ENCODE data around the gene NDUFA7. TPM values are rescaled to one million over a fixed set of nuclear protein-coding genes. Genes with fewer than 3 reads are reported as not detected.

NDUFA7 gene
- total and polyA plus RNA-seq, 7 experiments from 2014 or later: 16.8 to 121 (median 31.2) TPM

GRCh38 chr19:8262431-8262830, 58.7 kb downstream of the NDUFA7 start:
- H3K4me1 ChIP-seq (ENCODE audit: control insufficient read depth in 2 of 2, insufficient read depth in 2 of 2, low read length in 2 of 2): no peaks in the 10 kb centered on the region
- peaks cover 0 to 19% (median 0%) of the 10 kb centered on the region in 3 experiments for H3K36me3 ChIP-seq (ENCODE audit: control insufficient read depth in 2 of 3, insufficient read depth in 3 of 3, low read length in 3 of 3)
- Mint-ChIP-seq H3K4me3 (no peak overlapping the region), H3K9me3 (no peaks in the 10 kb centered on the region), H3K27me3 (no peaks in the 10 kb centered on the region), H3K4me1 (peaks cover 0 to 18% (median 4%) of the 10 kb centered on the region in 7 donors), H3K27ac (no peak overlapping the region), H3K36me3 (peaks cover 0 to 11% (median 3%) of the 10 kb centered on the region in 5 donors)
- ChIA-PET POLR2A (no interaction called here), CTCF (interaction anchor here (0.8 to 1.5 kb wide), 2 partner anchors 9 to 91 kb away, joined by 3 to 8 read pairs; no protein-coding TSS in a partner anchor)
- no peaks in the 10 kb centered on the region for H3K9me3 ChIP-seq (ENCODE audit: control insufficient read depth in 2 of 3, low read length in 3 of 3)
- intact Hi-C loops (cut with micrococcal nuclease): no loop called here
- no peak overlapping the region for H3K27ac ChIP-seq (ENCODE audit: low read depth, low read length)
- DNase-seq (no peak), ATAC-seq (no peak)
- H3K27me3 ChIP-seq (ENCODE audit: control insufficient read depth in 2 of 2, insufficient read depth in 2 of 2, low read length in 2 of 2): no peaks in the 10 kb centered on the region
- H3K4me3 ChIP-seq (ENCODE audit: low read length): no peak overlapping the region

DNA sequence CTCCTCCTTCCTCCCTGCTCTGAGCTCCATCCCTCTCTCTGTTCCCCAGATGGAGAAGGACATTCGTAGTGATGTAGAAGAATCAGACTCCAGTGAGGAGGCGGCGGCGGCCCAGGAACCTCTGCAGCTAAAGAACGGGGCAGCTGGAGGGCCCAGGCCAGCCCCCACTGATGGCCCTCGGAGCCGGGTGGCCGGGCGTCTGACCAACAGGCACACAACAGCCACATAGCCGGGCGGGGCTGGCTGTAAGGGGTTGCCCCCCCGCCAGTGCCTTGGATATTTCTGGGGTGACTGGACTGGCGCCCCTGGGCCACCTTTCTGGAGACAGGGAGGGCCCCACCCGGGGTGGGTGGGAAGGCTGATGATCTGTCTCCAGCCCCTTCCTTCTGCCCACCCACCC, 59.3 kb downstream of the NDUFA7 start:
- CTCF ChIA-PET: interaction anchor here (0.6 kb wide), 1 partner anchor 255 kb away, joined by 3 read pairs; no protein-coding TSS in a partner anchor
- Mint-ChIP-seq H3K4me1 (peaks cover 0 to 23% (median 5%) of the 10 kb centered on the region in 7 donors), H3K4me3 (no peak overlapping the region), H3K9me3 (no peaks in the 10 kb centered on the region), H3K27ac (no peak overlapping the region), H3K36me3 (peaks cover 0 to 17% (median 3%) of the 10 kb centered on the region in 5 donors), H3K27me3 (no peaks in the 10 kb centered on the region)
- H3K36me3 ChIP-seq (ENCODE audit: control insufficient read depth in 2 of 3, insufficient read depth in 3 of 3, low read length in 3 of 3): peaks cover 0 to 25% (median 0%) of the 10 kb centered on the region in 3 experiments
- H3K27me3 ChIP-seq (ENCODE audit: control insufficient read depth in 2 of 2, insufficient read depth in 2 of 2, low read length in 2 of 2): no peaks in the 10 kb centered on the region
- no peaks in the 10 kb centered on the region for H3K9me3 ChIP-seq (ENCODE audit: control insufficient read depth in 2 of 3, low read length in 3 of 3)
- POLR2A ChIA-PET: no interaction called here
- ATAC-seq (no peak), DNase-seq (no peak)
- H3K4me3 ChIP-seq (ENCODE audit: low read length): no peak overlapping the region
- no peaks in the 10 kb centered on the region for H3K4me1 ChIP-seq (ENCODE audit: control insufficient read depth in 2 of 2, insufficient read depth in 2 of 2, low read length in 2 of 2)
- H3K27ac ChIP-seq (ENCODE audit: low read depth, low read length): no peak overlapping the region
- intact Hi-C loops (cut with micrococcal nuclease): no loop called here

- no peaks in the 10 kb centered on the region for H3K27me3 ChIP-seq (ENCODE audit: control insufficient read depth in 2 of 2, insufficient read depth in 2 of 2, low read length in 2 of 2)
- DNase-seq (no peak), ATAC-seq (no peak)
- intact Hi-C loops (cut with micrococcal nuclease): no loop called here
- peaks cover 0 to 30% (median 0%) of the 10 kb centered on the region in 3 experiments for H3K36me3 ChIP-seq (ENCODE audit: control insufficient read depth in 2 of 3, insufficient read depth in 3 of 3, low read length in 3 of 3)
- ChIA-PET CTCF (no interaction called here), POLR2A (no interaction called here)
- Mint-ChIP-seq H3K36me3 (peaks cover 0 to 18% (median 3%) of the 10 kb centered on the region in 5 donors), H3K27ac (no peak overlapping the region), H3K4me3 (no peak overlapping the region), H3K9me3 (no peaks in the 10 kb centered on the region), H3K27me3 (no peaks in the 10 kb centered on the region), H3K4me1 (peaks cover 0 to 25% (median 5%) of the 10 kb centered on the region in 7 donors)
- H3K9me3 ChIP-seq (ENCODE audit: control insufficient read depth in 2 of 3, low read length in 3 of 3): no peaks in the 10 kb centered on the region
- no peaks in the 10 kb centered on the region for H3K4me1 ChIP-seq (ENCODE audit: control insufficient read depth in 2 of 2, insufficient read depth in 2 of 2, low read length in 2 of 2)
- no peak overlapping the region for H3K4me3 ChIP-seq (ENCODE audit: low read length)
- H3K27ac ChIP-seq (ENCODE audit: low read depth, low read length): no peak overlapping the region
Observed at GRCh38 chr19:8261347-8261746, 59.8 kb downstream of the NDUFA7 start.

Other genes starting within 250 kb of the NDUFA7 start
- gene FBN3, start 171.8 kb downstream of the NDUFA7 start, total RNA-seq: not detected
- not detected for gene FBN3, start 171.8 kb downstream of the NDUFA7 start, polyA plus RNA-seq
- 10 to 100 TPM; 17.2 to 32.4 (median 27.4) TPM for gene CERS4, start 112.0 kb downstream of the NDUFA7 start, total RNA-seq
- 10 to 100 TPM; 11.2 to 12.3 TPM for gene CERS4, start 112.0 kb downstream of the NDUFA7 start, polyA plus RNA-seq
- 10 to 100 TPM; 20.5 to 52.0 (median 27.2) TPM for gene CD320, start 13.0 kb downstream of the NDUFA7 start, total RNA-seq
- gene CD320, start 13.0 kb downstream of the NDUFA7 start, polyA plus RNA-seq: 10 to 100 TPM; 42.2 to 44.0 TPM
- gene RPS28, start 121 bp upstream of the NDUFA7 start, total RNA-seq: 1,000 to 10,000 TPM; 2,319 to 4,111 (median 3,327) TPM
- 1,000 to 10,000 TPM; 3,564 to 3,677 TPM for gene RPS28, start 121 bp upstream of the NDUFA7 start, polyA plus RNA-seq
- gene KANK3, start 21.9 kb upstream of the NDUFA7 start, total RNA-seq: 1 to 10 TPM; 1.3 to 4.4 (median 1.8) TPM
- under 1 TPM; 0.52 to 0.72 TPM for gene KANK3, start 21.9 kb upstream of the NDUFA7 start, polyA plus RNA-seq
- gene ANGPTL4, start 42.8 kb upstream of the NDUFA7 start, total RNA-seq: 1 to 10 TPM in 1 of 5 experiments, not detected in 4; 1.1 TPM
- not detected for gene ANGPTL4, start 42.8 kb upstream of the NDUFA7 start, polyA plus RNA-seq
- 100 to 1,000 TPM in 3 of 5 experiments, 10 to 100 TPM in 2; 77.4 to 113 (median 103) TPM for gene RAB11B, start 69.0 kb upstream of the NDUFA7 start, total RNA-seq
- gene RAB11B, start 69.0 kb upstream of the NDUFA7 start, polyA plus RNA-seq: 10 to 100 TPM; 53.1 to 63.8 TPM
- gene MARCHF2, start 91.9 kb upstream of the NDUFA7 start, total RNA-seq: 10 to 100 TPM; 18.0 to 42.1 (median 23.4) TPM
- 10 to 100 TPM; 23.2 to 41.4 TPM for gene MARCHF2, start 91.9 kb upstream of the NDUFA7 start, polyA plus RNA-seq
- 100 to 1,000 TPM; 175 to 280 (median 272) TPM for gene HNRNPM, start 123.6 kb upstream of the NDUFA7 start, total RNA-seq
- gene HNRNPM, start 123.6 kb upstream of the NDUFA7 start, polyA plus RNA-seq: 100 to 1,000 TPM; 210 to 378 TPM
- 10 to 100 TPM in 2 of 5 experiments, 1 to 10 TPM in 3; 1.1 to 82.8 (median 3.9) TPM for gene PRAM1, start 181.3 kb upstream of the NDUFA7 start, total RNA-seq
- gene PRAM1, start 181.3 kb upstream of the NDUFA7 start, polyA plus RNA-seq: under 1 TPM; 0.12 to 0.34 TPM
- gene ZNF414, start 192.8 kb upstream of the NDUFA7 start, total RNA-seq: 10 to 100 TPM; 36.0 to 69.2 (median 60.8) TPM
- 10 to 100 TPM; 20.2 to 25.4 TPM for gene ZNF414, start 192.8 kb upstream of the NDUFA7 start, polyA plus RNA-seq

All from naive thymus-derived CD4-positive, alpha-beta T cell (primary cell).